GM12801 (cell line): ENCODE measurements around the gene KIR3DL2.

Source experiments
- CTCF ChIP-seq: IDR thresholded peaks from one replicate; pipeline ENCODE4 v1.5.1; 2011; ENCODE audit warnings: control low read depth; ENCODE audit not compliant: insufficient read length; ENCODE audit errors: extremely low read depth

The KIR3DL2 gene

GRCh38 chr19:54877471-54877870, 27.2 kb downstream of the KIR3DL2 start:
- no peak for TF ChIP-seq CTCF

- no peak for TF ChIP-seq CTCF
Measured at GRCh38 chr19:54881884-54882283, 31.6 kb downstream of the KIR3DL2 start.

GRCh38 chr19:54882758-54883157, 32.5 kb downstream of the KIR3DL2 start:
- no peak for TF ChIP-seq CTCF

- TF ChIP-seq CTCF: no peak
Measured at GRCh38 chr19:54883228-54883627, 33.0 kb downstream of the KIR3DL2 start.

- no peak for TF ChIP-seq CTCF
Measured at GRCh38 chr19:54888239-54888638, 38.0 kb downstream of the KIR3DL2 start.

GRCh38 chr19:54889566-54889965, 39.3 kb downstream of the KIR3DL2 start:
- TF ChIP-seq CTCF: no peak

GRCh38 chr19:54893406-54893805, 43.2 kb downstream of the KIR3DL2 start:
- TF ChIP-seq CTCF: no peak

GRCh38 chr19:54896036-54896435, 45.8 kb downstream of the KIR3DL2 start:
- no peak for TF ChIP-seq CTCF
